GM21367 (cell line): Measurements from ENCODE around the gene FANCF.
"Not testable (repeated sequence)": the region's sequence is repeated elsewhere in the genome, so short reads cannot be mapped to it uniquely, and the experiment has no call there.

Experiments
- ATAC-seq: cut with Tn5 transposase; IDR thresholded peaks from one replicate; pipeline ENCODE4 v1.9.1; 2021; ENCODE audit not compliant: unreplicated experiment

The FANCF gene, protein sequence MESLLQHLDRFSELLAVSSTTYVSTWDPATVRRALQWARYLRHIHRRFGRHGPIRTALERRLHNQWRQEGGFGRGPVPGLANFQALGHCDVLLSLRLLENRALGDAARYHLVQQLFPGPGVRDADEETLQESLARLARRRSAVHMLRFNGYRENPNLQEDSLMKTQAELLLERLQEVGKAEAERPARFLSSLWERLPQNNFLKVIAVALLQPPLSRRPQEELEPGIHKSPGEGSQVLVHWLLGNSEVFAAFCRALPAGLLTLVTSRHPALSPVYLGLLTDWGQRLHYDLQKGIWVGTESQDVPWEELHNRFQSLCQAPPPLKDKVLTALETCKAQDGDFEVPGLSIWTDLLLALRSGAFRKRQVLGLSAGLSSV

DNA sequence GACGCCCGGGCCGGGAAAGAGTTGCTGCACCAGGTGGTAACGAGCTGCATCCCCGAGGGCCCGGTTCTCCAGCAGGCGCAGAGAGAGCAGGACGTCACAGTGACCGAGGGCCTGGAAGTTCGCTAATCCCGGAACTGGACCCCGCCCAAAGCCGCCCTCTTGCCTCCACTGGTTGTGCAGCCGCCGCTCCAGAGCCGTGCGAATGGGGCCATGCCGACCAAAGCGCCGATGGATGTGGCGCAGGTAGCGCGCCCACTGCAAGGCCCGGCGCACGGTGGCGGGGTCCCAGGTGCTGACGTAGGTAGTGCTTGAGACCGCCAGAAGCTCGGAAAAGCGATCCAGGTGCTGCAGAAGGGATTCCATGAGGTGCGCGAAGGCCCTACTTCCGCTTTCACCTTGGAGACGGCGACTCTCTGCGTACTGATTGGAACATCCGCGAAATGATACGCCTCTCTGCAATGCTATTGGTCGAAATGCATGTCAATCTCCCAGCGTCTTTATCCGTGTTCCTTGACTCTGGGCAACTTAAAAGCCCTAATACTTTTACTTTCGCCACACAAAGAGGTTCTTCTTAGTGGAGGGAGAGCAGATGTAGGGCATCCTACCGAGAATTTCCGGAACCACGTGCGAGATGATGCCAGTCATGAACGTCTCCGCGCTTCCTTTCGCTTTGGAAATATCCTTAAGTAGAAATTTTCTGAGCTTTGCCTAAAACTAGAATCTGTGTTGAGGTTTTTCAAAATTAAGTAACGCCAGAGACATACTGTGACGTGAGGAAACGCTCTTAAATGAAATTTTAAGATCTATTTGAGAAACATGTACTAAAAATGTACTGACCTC lies at the start of gene FANCF:
TSS of gene FANCF (minus strand) at position 376 of the 840 bp plus-strand sequence. CDS start at position 363, 13 bp downstream.
- ATAC-seq: peak; percentile 96

DNA sequence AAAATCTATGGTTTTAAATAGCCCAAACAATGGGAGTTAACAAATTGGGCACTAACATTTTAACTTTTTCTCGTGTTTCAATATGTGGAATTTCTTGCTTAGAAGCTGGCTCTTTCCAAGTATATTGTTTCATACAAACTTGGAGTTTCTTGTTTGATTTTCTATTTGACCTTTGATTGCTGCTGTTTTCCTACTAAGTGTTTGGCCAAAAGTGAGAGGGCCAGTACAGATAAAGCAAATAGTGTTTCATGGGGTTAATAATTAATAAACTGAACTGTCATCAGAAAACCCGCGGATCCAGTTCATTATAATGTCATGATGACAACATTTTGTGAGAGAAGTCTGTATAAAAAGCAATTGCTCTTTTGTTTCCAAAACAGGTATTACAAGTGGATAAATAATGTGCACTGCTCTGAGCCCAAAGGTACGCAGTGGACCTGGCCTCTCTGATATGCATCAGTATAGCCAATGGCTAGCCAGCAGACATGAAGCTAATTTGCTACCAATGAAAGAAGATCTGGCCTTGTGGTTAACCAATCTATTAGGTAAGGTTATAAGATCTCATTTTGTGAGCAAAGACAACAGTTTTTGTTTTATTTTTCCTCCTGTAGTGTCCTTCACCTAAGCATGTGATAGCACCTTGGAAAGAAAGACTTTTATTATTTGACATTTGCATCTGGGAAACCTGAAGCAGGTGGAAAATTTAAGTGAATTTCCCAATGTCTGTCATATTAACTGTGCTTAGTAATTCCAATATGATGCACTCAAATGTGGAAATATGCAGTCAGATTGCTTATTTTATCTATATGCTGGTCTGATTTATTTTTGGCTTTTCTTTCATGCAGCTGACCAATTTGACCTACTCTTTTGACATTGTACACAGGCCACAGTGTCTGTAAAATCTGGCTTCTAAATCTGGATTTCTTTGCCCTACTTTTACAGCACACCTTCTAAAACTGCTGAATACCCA lies 49.1 kb upstream of the FANCF start:
- ATAC-seq: no peak

DNA sequence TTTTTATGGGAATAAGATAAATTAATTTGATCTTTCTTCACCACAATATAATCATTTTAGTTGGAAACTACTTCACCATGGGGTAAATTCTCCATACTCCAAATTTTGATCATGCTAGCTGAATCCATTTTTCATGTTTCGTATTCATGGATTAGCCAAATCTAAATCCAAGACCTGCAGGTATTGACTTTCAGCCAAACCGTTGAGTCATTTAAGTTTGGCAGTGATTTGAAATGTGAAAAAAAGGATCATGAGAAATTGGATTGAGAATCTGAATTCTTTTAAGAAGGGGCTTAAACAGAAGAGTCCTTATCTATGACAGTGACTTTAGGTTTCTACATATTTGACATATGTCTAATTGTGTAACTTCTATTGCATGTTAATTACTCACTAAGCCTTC lies 46.1 kb upstream of the FANCF start:
- no peak for ATAC-seq

- peak; percentile 33 for ATAC-seq
Observed at GRCh38 chr11:22670830-22671229, 45.2 kb upstream of the FANCF start.

DNA sequence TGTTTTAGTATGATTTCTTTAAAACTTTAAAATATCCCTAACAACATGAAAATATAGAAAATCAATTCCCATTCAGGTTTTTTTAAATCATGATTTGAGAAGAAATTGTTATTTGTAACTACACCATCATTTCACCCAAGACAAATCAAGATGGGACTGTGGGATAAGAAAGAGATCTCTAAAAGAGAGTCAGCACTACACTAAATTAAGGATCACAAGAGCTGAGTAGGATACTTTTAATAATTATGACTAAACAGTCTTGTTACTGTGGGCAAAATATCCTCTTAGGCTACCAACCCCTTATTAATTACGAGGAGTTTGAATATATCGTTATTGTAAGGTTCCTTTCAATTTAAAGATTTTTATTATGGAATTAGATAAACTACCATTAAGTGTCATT lies 43.7 kb upstream of the FANCF start:
- no peak for ATAC-seq

GRCh38 chr11:22668005-22668796 lies 42.6 kb upstream of the FANCF start:
- ATAC-seq: no peak

GRCh38 chr11:22666688-22667439 lies 41.2 kb upstream of the FANCF start:
- peak; percentile 52 for ATAC-seq

DNA sequence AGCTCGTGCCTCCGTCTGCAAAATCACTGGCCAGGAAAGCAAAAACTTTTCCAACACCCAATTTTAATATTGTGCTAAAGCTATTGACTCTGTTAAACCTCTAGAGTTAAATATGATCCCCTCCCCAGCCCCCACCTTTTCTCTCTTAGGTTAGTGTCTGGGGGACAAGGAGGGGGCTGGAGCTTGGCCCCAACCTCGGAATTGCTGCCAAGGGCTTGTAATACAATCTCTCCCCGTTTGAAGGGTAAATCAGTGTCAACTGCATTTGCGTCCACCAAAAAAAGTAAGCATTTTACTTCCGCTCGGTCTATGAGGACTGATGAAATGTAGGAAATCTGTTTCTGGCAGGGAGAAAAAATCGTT lies 40.7 kb upstream of the FANCF start, which contains the start of gene GAS2:
TSS of gene GAS2 (plus strand) at position 287 of the 363 bp plus-strand sequence. CDS start 8,259 bp downstream, outside the sequence.
- ATAC-seq: no peak

GRCh38 chr11:22659783-22660182 lies 34.2 kb upstream of the FANCF start:
- ATAC-seq: no peak

GRCh38 chr11:22657101-22657694 lies 31.6 kb upstream of the FANCF start:
- ATAC-seq: peak; percentile 96

GRCh38 chr11:22656130-22656529 lies 30.5 kb upstream of the FANCF start:
- no peak for ATAC-seq

DNA sequence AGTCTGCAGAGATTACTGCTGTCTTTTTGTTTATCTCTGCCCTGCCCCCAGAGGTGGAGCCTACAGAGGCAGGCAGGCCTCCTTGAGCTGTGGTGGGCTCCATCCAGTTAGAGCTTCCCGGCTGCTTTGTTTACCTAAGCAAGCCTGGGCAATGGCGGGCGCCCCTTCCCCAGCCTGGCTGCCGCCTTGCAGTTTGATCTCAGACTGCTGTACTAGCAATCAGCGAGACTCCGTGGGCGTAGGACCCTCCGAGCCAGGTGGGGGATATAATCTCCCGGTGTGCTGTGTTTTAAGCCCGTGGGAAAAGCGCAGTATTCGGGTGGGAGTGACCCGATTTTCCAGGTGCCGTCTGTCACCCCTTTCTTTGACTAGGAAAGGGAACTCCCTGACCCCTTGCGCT lies 26.7 kb upstream of the FANCF start:
- ATAC-seq: not testable (repeated sequence)

- no peak for ATAC-seq
Observed at GRCh38 chr11:22641559-22641958, 15.9 kb upstream of the FANCF start.

GRCh38 chr11:22640862-22641261 lies 15.2 kb upstream of the FANCF start:
- no peak for ATAC-seq

- no peak for ATAC-seq
Observed at GRCh38 chr11:22635689-22636088, 10.1 kb upstream of the FANCF start.

DNA sequence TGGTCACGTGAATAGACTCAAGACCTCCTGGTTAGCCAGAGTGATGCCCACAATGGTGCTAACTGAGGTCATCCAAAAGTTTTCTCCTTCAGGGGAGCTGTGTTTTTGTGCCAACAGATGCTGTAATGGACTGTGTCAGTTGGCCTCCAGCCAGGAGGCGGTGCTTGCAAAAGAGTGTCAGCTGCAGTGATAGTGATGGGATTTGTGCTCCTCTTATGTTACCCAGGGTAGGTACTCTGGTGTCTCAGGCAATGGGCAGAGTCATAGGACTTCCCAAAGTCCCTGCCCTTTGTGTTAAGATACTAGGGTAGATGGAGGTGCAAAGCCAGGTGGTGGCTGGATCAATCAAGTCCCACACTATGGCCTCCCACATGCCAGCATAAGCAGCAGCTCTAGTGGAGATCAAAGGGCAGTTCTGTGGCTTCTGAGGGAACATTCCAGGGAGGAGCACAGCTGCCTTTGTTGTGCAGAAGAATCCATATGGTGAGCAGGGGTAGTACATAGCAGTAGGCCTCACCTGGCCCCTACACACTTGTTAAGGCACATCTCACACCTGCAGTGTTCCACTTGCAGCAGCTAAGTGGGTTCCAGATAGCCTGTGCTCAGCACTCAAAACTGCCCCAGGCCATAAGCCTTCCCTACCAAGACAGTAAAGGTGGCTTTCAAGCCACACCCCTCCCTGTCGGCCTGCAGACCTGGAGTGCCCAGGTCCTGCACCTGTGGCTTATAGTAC lies 9.4 kb upstream of the FANCF start:
- no peak for ATAC-seq

DNA sequence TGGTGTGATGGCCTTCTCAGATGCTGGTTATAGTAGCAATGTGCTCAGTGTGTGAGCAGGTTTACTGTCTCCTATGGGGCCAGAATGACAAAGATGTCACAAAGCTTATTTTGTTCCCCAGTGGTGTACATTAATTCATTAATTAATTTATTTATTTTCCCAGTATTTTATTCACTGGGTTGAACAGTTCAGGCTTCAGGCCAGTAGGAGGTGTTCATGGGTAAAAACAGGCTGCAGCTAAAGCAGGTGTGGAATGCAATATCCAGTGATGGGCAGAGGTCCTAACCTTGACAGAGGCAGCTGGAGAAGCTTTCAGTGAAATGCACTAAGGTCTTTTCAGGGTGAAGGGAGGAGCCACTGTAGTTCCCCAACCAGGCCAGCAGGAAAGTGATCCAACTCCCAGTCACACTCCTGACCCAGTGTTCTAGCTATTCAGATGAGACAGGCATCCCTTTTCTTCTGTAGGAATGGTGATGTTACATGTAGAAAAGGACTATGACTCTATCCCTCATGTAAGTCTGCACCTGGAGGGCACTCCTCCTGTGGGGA lies 7.8 kb upstream of the FANCF start:
- ATAC-seq: no peak

GRCh38 chr11:22627421-22627820 lies 1.8 kb upstream of the FANCF start:
- ATAC-seq: no peak
